Thyroid gland (tissue), 4 donors: Measurements from ENCODE around the gene FAM20C.

Experiments used
- CTCF ChIP-seq, 6 experiments: fragments of 200-600 bp in 3 of 6; fragments of 450-650 bp in 3 of 6; sonication (generic) in 3 of 6; IDR thresholded peaks; one replicate each; pipeline ENCODE4 v1.5.1; 2016 to 2019; ENCODE audit warnings: antibody characterized with exemption in 6 of 6, mild to moderate bottlenecking in 2 of 6, inconsistent platforms in 1 of 6, moderate library complexity in 1 of 6
- POLR2A ChIP-seq, 2 donors: fragments of 450-650 bp; IDR thresholded peaks; one replicate each; pipeline ENCODE4 v1.6.1; 2017; ENCODE audit warnings: antibody characterized with exemption in 2 of 2, mild to moderate bottlenecking in 2 of 2, moderate library complexity in 1 of 2

GRCh38 chr7:176381-176780 lies 16.0 kb upstream of the FAM20C start:
- TF ChIP-seq CTCF (IDR thresholded peaks at IDR 0.05) (no peak), POLR2A (IDR thresholded peaks at IDR 0.05) (no peak)
